Vagina (tissue), 2 donors: Measurements from ENCODE around the gene JSRP1. TPM values are rescaled to one million over a fixed set of nuclear protein-coding genes. Genes with fewer than 3 reads are reported as not detected.
A peak's percentile ranks its signal among the peaks of the same experiment; 100 is the strongest.

Source experiments
- DNase-seq, 2 donors: peaks; one replicate each; pipeline ENCODE4 v3.0.0-alpha.2; 2017; ENCODE audit errors: extremely low spot score in 2 of 2
- H3K27ac ChIP-seq: fragments of 200-600 bp; sonication (generic); one replicate; pipeline ENCODE4 v1.5.1; 2019
- H3K27me3 ChIP-seq: fragments of 200-600 bp; sonication (generic); one replicate; pipeline ENCODE4 v1.5.1; 2019
- H3K36me3 ChIP-seq, 2 donors: fragments of 200-600 bp; sonication (generic); one replicate each; pipeline ENCODE4 v1.5.1; 2017 to 2019
- H3K4me1 ChIP-seq: fragments of 200-600 bp; sonication (generic); one replicate; pipeline ENCODE4 v1.5.1; 2019
- H3K4me3 ChIP-seq, 2 donors: fragments of 200-600 bp; sonication (generic); 1 replicate in 1 of 2; 2 replicates in 1 of 2; pipeline ENCODE4 v1.5.1; 2016 to 2019
- H3K9me3 ChIP-seq: fragments of 200-600 bp; sonication (generic); one replicate; pipeline ENCODE4 v1.5.1; 2019
- CTCF ChIP-seq, 3 experiments: fragments of 450-650 bp in 2 of 3; fragments of 200-600 bp in 1 of 3; sonication (generic) in 1 of 3; IDR thresholded peaks; one replicate each; pipeline ENCODE4 v1.5.1; 2017 to 2019; ENCODE audit warnings: antibody characterized with exemption in 3 of 3, mild to moderate bottlenecking in 2 of 3, moderate library complexity in 2 of 3
- POLR2A ChIP-seq, 2 donors: fragments of 450-650 bp; IDR thresholded peaks; one replicate each; pipeline ENCODE4 v1.6.1; 2017; ENCODE audit warnings: antibody characterized with exemption in 2 of 2, mild to moderate bottlenecking in 2 of 2, moderate library complexity in 2 of 2
- POLR2AphosphoS5 ChIP-seq, 2 donors: sonication (generic); formaldehyde crosslinking; IDR thresholded peaks; one replicate each; pipeline ENCODE4 v1.9.0; 2017; ENCODE audit warnings: antibody characterized with exemption in 2 of 2, mild to moderate bottlenecking in 2 of 2, low read depth in 1 of 2; ENCODE audit not compliant: insufficient read depth in 1 of 2
- intact Hi-C: fragments of 100-400 bp; cut with DNase I; formaldehyde crosslinking; loops from one replicate; pipeline ENCODE4 v1.15.1; 2023
- total RNA-seq: library from RNA; depleted of rRNA; stranded (reverse); fragments of >200 nt; gene quantifications from one replicate; pipeline ENCODE4 v1.2.3, GENCODE V29; 2016

The JSRP1 gene
- total RNA-seq, 1 donor from 2014 or later = not detected

- H3K27ac ChIP-seq = no peak overlapping the region
- H3K27me3 ChIP-seq = peaks cover 8% of the 10 kb centered on the region
Observed at GRCh38 chr19:2290441-2291184, 34.4 kb upstream of the JSRP1 start.

GRCh38 chr19:2289714-2290435 is 33.7 kb upstream of the JSRP1 start:
- peaks cover 8% of the 10 kb centered on the region for H3K27me3 ChIP-seq
- H3K27ac ChIP-seq = no peak overlapping the region
- TF ChIP-seq CTCF (IDR thresholded peaks at IDR 0.05) (no peak), POLR2A (IDR thresholded peaks at IDR 0.05) (no peak), POLR2AphosphoS5 (IDR thresholded peaks at IDR 0.05; ENCODE audit: insufficient read depth in 1 of 2, low read depth in 1 of 2) (no peak)
- intact Hi-C loops = no loop called here
- no peak for DNase-seq
- no peaks in the 10 kb centered on the region for H3K9me3 ChIP-seq
- H3K4me3 ChIP-seq = peak overlapping the region; percentile 25 to 27
- H3K4me1 ChIP-seq = peaks cover 33% of the 10 kb centered on the region
- H3K36me3 ChIP-seq = no peaks in the 10 kb centered on the region

More at GRCh38 chr19:2290441-2291184, 34.4 kb upstream of the JSRP1 start:
- peak overlapping the region; percentile 25 to 27 for H3K4me3 ChIP-seq
- H3K36me3 ChIP-seq = no peaks in the 10 kb centered on the region
- no peaks in the 10 kb centered on the region for H3K9me3 ChIP-seq
- H3K4me1 ChIP-seq = peaks cover 39% of the 10 kb centered on the region
- TF ChIP-seq CTCF (IDR thresholded peaks at IDR 0.05) (no peak), POLR2A (IDR thresholded peaks at IDR 0.05) (no peak), POLR2AphosphoS5 (IDR thresholded peaks at IDR 0.05; ENCODE audit: insufficient read depth in 1 of 2, low read depth in 1 of 2) (no peak)
- intact Hi-C loops = no loop called here
- no peak for DNase-seq

GRCh38 chr19:2288818-2289713 is 32.8 kb upstream of the JSRP1 start:
- Histone ChIP-seq H3K4me1 (peaks cover 24% of the 10 kb centered on the region), H3K36me3 (no peaks in the 10 kb centered on the region), H3K4me3 (no peak overlapping the region), H3K27ac (no peak overlapping the region), H3K27me3 (peaks cover 8% of the 10 kb centered on the region), H3K9me3 (no peaks in the 10 kb centered on the region)
- intact Hi-C loops = no loop called here
- DNase-seq = no peak
- no peak for TF ChIP-seq POLR2A (IDR thresholded peaks at IDR 0.05)
- TF ChIP-seq CTCF (IDR thresholded peaks at IDR 0.05) = no peak
- TF ChIP-seq POLR2AphosphoS5 (IDR thresholded peaks at IDR 0.05; ENCODE audit: insufficient read depth in 1 of 2, low read depth in 1 of 2) = no peak

GRCh38 chr19:2288338-2288817 is 32.2 kb upstream of the JSRP1 start:
- Histone ChIP-seq H3K4me1 (peaks cover 22% of the 10 kb centered on the region), H3K9me3 (no peaks in the 10 kb centered on the region), H3K4me3 (no peak overlapping the region), H3K27me3 (peaks cover 8% of the 10 kb centered on the region), H3K36me3 (no peaks in the 10 kb centered on the region), H3K27ac (no peak overlapping the region)
- TF ChIP-seq CTCF (IDR thresholded peaks at IDR 0.05) (no peak), POLR2A (IDR thresholded peaks at IDR 0.05) (no peak), POLR2AphosphoS5 (IDR thresholded peaks at IDR 0.05; ENCODE audit: insufficient read depth in 1 of 2, low read depth in 1 of 2) (no peak)
- intact Hi-C loops = no loop called here
- DNase-seq = no peak
